NB4 (cell line): ENCODE measurements around the gene ATG16L1.

Experiments
- POLR2A ChIP-seq: IDR thresholded peaks from 2 replicates; pipeline ENCODE4 v1.6.1; 2011; ENCODE audit warnings: mild to moderate bottlenecking; ENCODE audit not compliant: insufficient read length; ENCODE audit errors: extremely low read depth
- TF ChIP-seq, protein P1 (sequence below): IDR thresholded peaks from one replicate; pipeline ENCODE4 v1.5.1; 2012; ENCODE audit warnings: low read depth, low read length

DNA sequence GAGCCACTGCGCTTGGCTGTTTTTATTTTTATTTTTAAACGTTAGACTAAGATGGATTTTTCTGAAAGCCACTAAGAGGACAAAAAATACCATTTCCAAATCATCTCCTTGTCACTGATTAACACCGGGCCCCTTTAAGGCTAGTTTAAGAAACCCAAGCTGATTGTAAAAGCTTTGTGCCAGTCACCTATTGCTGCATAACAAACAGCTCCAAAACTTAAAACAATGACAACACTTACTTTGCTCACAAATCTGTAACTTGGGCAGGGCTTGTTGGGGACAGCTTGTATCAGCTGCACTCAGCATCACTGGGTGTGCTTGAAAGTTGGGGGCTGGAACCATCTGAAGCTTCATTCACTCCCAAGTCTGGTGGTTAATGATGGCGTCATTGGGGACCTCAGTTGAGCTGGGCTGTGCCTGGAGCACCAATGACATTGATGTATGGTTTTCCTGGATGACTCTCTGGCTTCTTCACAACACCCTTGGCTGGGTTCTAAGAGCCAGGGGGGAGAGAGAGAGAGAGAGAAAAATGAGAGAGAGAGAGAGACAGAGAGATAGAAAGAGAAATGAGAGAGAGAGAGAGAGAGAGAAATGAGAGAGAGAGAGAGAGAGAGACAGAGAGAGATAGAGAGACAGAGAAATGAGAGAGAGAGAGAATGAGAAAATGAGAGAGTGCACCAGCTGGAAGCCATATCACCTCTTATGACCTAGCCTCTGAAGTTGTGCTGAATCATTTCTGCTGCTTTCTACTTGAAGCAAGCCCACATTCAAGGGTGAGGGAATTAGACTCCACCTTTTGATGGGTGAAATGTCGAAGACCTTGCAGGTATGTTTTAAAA, 26.0 kb upstream of the ATG16L1 start:
- TF ChIP-seq, protein P1, sequence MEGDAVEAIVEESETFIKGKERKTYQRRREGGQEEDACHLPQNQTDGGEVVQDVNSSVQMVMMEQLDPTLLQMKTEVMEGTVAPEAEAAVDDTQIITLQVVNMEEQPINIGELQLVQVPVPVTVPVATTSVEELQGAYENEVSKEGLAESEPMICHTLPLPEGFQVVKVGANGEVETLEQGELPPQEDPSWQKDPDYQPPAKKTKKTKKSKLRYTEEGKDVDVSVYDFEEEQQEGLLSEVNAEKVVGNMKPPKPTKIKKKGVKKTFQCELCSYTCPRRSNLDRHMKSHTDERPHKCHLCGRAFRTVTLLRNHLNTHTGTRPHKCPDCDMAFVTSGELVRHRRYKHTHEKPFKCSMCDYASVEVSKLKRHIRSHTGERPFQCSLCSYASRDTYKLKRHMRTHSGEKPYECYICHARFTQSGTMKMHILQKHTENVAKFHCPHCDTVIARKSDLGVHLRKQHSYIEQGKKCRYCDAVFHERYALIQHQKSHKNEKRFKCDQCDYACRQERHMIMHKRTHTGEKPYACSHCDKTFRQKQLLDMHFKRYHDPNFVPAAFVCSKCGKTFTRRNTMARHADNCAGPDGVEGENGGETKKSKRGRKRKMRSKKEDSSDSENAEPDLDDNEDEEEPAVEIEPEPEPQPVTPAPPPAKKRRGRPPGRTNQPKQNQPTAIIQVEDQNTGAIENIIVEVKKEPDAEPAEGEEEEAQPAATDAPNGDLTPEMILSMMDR = no peak
- no peak for TF ChIP-seq POLR2A
